ENCODE measurements around the gene GNAO1.

Gene GNAO1

DNA sequence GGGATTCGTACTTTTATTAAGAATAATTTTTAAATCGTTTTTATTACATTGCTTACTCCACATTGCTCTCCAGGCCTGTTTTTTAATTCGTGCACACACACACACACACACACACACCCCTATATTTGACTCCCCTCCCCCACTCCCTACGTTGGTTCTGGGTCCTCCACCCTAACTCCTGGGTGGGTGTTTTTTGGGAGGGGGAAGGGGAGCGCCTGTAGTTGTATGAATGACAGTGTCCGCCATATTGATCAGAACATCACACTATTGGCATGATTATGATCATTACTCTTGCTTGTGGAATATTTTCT is 1.3 kb downstream of the GNAO1 start:
- H3K4me1 Mint-ChIP-seq: peaks cover 17% of the 10 kb centered on the region
- H3K36me3 Mint-ChIP-seq: no peaks in the 10 kb centered on the region
- DNase-seq (ENCODE audit: low spot score in 2 of 2) (no peak), ATAC-seq (ENCODE audit: low read depth) (no peak)
- H3K9me3 Mint-ChIP-seq: no peaks in the 10 kb centered on the region
- no peak overlapping the region for H3K27ac Mint-ChIP-seq
- peaks cover 14% of the 10 kb centered on the region for H3K27me3 Mint-ChIP-seq
- peak overlapping the region; percentile 77 for H3K4me3 Mint-ChIP-seq

GRCh38 chr16:56192986-56193945 is 2.0 kb downstream of the GNAO1 start:
- H3K9me3 Mint-ChIP-seq: no peaks in the 10 kb centered on the region
- H3K27me3 Mint-ChIP-seq: peaks cover 14% of the 10 kb centered on the region
- no peaks in the 10 kb centered on the region for H3K36me3 Mint-ChIP-seq
- H3K4me1 Mint-ChIP-seq: peaks cover 19% of the 10 kb centered on the region
- DNase-seq (ENCODE audit: low spot score in 2 of 2) (no peak), ATAC-seq (ENCODE audit: low read depth) (no peak)
- H3K4me3 Mint-ChIP-seq: peak overlapping the region; percentile 77
- H3K27ac Mint-ChIP-seq: no peak overlapping the region

GRCh38 chr16:56193951-56194726 is 2.9 kb downstream of the GNAO1 start:
- peaks cover 23% of the 10 kb centered on the region for H3K4me1 Mint-ChIP-seq
- peak; percentile 46 to 63 for DNase-seq (ENCODE audit: low spot score in 2 of 2)
- H3K4me3 Mint-ChIP-seq: peak overlapping the region; percentile 51
- H3K36me3 Mint-ChIP-seq: no peaks in the 10 kb centered on the region
- peak; percentile 57 for ATAC-seq (ENCODE audit: low read depth)
- H3K27ac Mint-ChIP-seq: no peak overlapping the region
- H3K9me3 Mint-ChIP-seq: no peaks in the 10 kb centered on the region
- H3K27me3 Mint-ChIP-seq: peaks cover 14% of the 10 kb centered on the region

GRCh38 chr16:56195151-56195550 is 3.9 kb downstream of the GNAO1 start:
- ATAC-seq (ENCODE audit: low read depth) (no peak), DNase-seq (ENCODE audit: low spot score in 2 of 2) (no peak)
- H3K27me3 Mint-ChIP-seq: peaks cover 14% of the 10 kb centered on the region
- H3K4me3 Mint-ChIP-seq: no peak overlapping the region
- H3K4me1 Mint-ChIP-seq: peaks cover 26% of the 10 kb centered on the region
- no peaks in the 10 kb centered on the region for H3K36me3 Mint-ChIP-seq
- no peaks in the 10 kb centered on the region for H3K9me3 Mint-ChIP-seq
- no peak overlapping the region for H3K27ac Mint-ChIP-seq

- no peak for DNase-seq (ENCODE audit: low spot score in 2 of 2)
- Mint-ChIP-seq H3K36me3 (no peaks in the 10 kb centered on the region), H3K27ac (no peak overlapping the region), H3K27me3 (peaks cover 13% of the 10 kb centered on the region), H3K4me3 (no peak overlapping the region), H3K4me1 (peaks cover 26% of the 10 kb centered on the region), H3K9me3 (no peaks in the 10 kb centered on the region)
- ATAC-seq (ENCODE audit: low read depth): no peak
Observed at GRCh38 chr16:56196381-56196780, 5.1 kb downstream of the GNAO1 start.

DNA sequence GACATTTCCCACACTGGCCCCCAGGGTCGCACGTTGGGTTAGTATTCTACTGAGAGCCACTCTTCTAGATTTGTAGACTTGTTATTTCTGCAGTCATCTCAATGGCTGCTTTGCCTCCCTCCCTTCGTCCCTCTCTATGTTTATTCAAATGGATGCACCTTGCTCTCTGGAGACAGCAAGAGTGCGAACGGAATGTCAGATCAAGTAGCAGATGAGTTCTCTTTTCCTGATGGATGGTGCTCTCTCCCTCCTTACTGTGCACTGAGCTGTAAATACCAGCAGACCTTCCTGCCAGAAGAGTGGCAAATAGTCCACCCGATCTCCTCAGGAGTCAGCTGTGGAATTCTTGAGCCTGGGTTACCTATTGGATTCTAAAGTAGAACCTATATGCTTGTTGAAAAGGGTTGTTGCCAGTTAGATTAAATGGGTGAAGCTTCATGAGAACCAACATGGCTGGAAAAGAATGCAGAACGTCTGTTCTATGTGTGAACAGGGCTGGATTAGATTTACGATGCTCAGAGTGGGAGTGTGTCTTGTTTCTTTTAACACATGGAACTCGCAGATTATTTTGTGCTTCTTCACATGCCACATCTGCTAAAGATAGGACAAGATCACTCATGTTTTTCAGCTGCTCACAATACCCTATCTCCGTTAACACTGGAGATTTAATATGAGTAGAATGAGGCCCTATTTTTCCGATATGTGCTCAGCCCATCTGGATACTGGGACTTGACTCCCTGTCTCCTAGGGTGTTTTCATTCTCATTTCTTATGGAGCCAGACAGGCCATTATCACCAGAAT is 6.1 kb downstream of the GNAO1 start:
- H3K36me3 Mint-ChIP-seq: no peaks in the 10 kb centered on the region
- no peaks in the 10 kb centered on the region for H3K9me3 Mint-ChIP-seq
- H3K4me1 Mint-ChIP-seq: peaks cover 24% of the 10 kb centered on the region
- no peak overlapping the region for H3K27ac Mint-ChIP-seq
- DNase-seq (ENCODE audit: low spot score in 2 of 2) (no peak), ATAC-seq (ENCODE audit: low read depth) (no peak)
- H3K27me3 Mint-ChIP-seq: peaks cover 12% of the 10 kb centered on the region
- H3K4me3 Mint-ChIP-seq: no peak overlapping the region

DNA sequence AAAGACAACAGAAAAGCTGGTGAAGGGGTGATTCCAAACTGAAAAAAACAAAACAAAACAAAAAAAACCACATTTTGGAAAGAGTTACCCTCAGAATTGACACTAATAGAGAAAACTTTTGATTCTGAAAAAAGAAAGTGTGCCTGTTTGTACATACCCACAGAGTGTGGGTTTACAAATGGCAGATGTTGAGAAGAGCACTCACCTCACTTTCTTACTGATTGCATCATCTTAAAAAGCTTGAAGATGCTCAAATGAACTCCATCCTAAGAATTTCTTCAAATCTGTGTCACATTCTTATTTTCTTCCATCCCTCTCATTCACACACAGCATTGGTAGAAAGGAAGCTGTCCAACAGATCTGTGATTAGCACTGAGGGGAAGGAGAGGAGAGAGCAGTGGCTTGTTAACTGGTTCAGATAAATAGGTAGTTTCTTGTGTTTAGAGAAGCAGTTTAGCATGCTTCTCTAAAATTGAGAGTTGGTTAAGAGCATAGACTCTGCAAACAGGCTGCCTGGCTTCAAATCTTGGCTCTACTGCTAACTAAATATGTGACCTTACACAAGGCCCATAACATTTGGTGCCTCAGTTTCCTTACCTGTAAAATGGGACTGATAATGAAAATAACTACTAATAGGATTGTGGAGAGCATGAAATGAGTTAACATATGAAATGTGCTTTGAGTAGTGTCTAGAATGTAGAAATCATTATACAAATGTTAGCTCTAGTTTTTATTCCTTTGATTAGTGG is 6.9 kb downstream of the GNAO1 start:
- Mint-ChIP-seq H3K27ac (no peak overlapping the region), H3K9me3 (no peaks in the 10 kb centered on the region), H3K27me3 (peaks cover 9% of the 10 kb centered on the region), H3K4me1 (peaks cover 19% of the 10 kb centered on the region), H3K4me3 (no peak overlapping the region), H3K36me3 (no peaks in the 10 kb centered on the region)
- DNase-seq (ENCODE audit: low spot score in 2 of 2) (no peak), ATAC-seq (ENCODE audit: low read depth) (no peak)

- H3K9me3 Mint-ChIP-seq: no peaks in the 10 kb centered on the region
- peaks cover 4% of the 10 kb centered on the region for H3K27me3 Mint-ChIP-seq
- H3K4me3 Mint-ChIP-seq: no peak overlapping the region
- peak overlapping the region; percentile 31 for H3K27ac Mint-ChIP-seq
- peaks cover 18% of the 10 kb centered on the region for H3K4me1 Mint-ChIP-seq
- no peaks in the 10 kb centered on the region for H3K36me3 Mint-ChIP-seq
- DNase-seq (ENCODE audit: low spot score in 2 of 2) (no peak), ATAC-seq (ENCODE audit: low read depth) (no peak)
Observed at GRCh38 chr16:56198755-56199114, 7.4 kb downstream of the GNAO1 start.

DNA sequence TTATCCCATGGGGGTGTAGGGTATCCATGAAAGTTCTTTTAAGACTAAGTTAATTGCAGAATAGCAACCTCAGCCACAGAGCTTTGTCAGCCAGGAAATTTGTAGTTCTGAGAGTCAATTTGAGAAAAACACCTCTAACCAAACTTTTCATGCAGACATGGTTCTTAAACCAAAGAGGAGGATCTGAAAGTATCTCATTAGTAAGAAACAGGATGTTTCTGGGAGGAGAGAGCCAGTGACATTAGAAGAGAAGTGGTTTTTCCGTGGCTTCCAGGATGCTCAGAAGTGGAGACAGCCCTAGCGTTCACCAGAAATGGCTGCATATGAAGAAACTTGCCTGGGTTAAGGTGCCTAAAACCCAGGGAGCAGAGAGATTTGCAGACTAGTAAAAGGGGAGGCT is 7.9 kb downstream of the GNAO1 start:
- H3K27me3 Mint-ChIP-seq: peaks cover 2% of the 10 kb centered on the region
- ATAC-seq (ENCODE audit: low read depth) (peak; percentile 53), DNase-seq (ENCODE audit: low spot score in 2 of 2) (peak in 1 of 2 donors; percentile 20)
- H3K27ac Mint-ChIP-seq: peak overlapping the region; percentile 31
- no peaks in the 10 kb centered on the region for H3K36me3 Mint-ChIP-seq
- H3K4me3 Mint-ChIP-seq: no peak overlapping the region
- no peaks in the 10 kb centered on the region for H3K9me3 Mint-ChIP-seq
- H3K4me1 Mint-ChIP-seq: peaks cover 16% of the 10 kb centered on the region

- no peak for DNase-seq (ENCODE audit: low spot score in 2 of 2)
- ATAC-seq (ENCODE audit: low read depth): no peak
- no peak overlapping the region for H3K4me3 Mint-ChIP-seq
- H3K4me1 Mint-ChIP-seq: peaks cover 13% of the 10 kb centered on the region
- no peaks in the 10 kb centered on the region for H3K36me3 Mint-ChIP-seq
- no peak overlapping the region for H3K27ac Mint-ChIP-seq
- H3K27me3 Mint-ChIP-seq: peaks cover 3% of the 10 kb centered on the region
- no peaks in the 10 kb centered on the region for H3K9me3 Mint-ChIP-seq
Observed at GRCh38 chr16:56201030-56201429, 9.7 kb downstream of the GNAO1 start.

GRCh38 chr16:56202036-56202435 is 10.7 kb downstream of the GNAO1 start:
- H3K27ac Mint-ChIP-seq: no peak overlapping the region
- H3K27me3 Mint-ChIP-seq: peaks cover 3% of the 10 kb centered on the region
- H3K4me3 Mint-ChIP-seq: no peak overlapping the region
- no peaks in the 10 kb centered on the region for H3K9me3 Mint-ChIP-seq
- H3K36me3 Mint-ChIP-seq: no peaks in the 10 kb centered on the region
- H3K4me1 Mint-ChIP-seq: peaks cover 13% of the 10 kb centered on the region
- ATAC-seq (ENCODE audit: low read depth) (no peak), DNase-seq (ENCODE audit: low spot score in 2 of 2) (no peak)

GRCh38 chr16:56203052-56203451 is 11.8 kb downstream of the GNAO1 start:
- H3K9me3 Mint-ChIP-seq: no peaks in the 10 kb centered on the region

GRCh38 chr16:56204816-56205215 is 13.5 kb downstream of the GNAO1 start:
- DNase-seq (ENCODE audit: low spot score in 2 of 2) (no peak), ATAC-seq (ENCODE audit: low read depth) (no peak)
- Mint-ChIP-seq H3K4me1 (peaks cover 2% of the 10 kb centered on the region), H3K27me3 (peaks cover 5% of the 10 kb centered on the region), H3K36me3 (no peaks in the 10 kb centered on the region), H3K9me3 (no peaks in the 10 kb centered on the region), H3K27ac (no peak overlapping the region), H3K4me3 (no peak overlapping the region)

More at GRCh38 chr16:56203052-56203451, 11.8 kb downstream of the GNAO1 start:
- no peak overlapping the region for H3K4me3 Mint-ChIP-seq
- DNase-seq (ENCODE audit: low spot score in 2 of 2) (peak; percentile 38 to 68), ATAC-seq (ENCODE audit: low read depth) (peak; percentile 90)
- no peak overlapping the region for H3K27ac Mint-ChIP-seq
- peaks cover 13% of the 10 kb centered on the region for H3K4me1 Mint-ChIP-seq
- H3K27me3 Mint-ChIP-seq: peaks cover 3% of the 10 kb centered on the region
- H3K36me3 Mint-ChIP-seq: no peaks in the 10 kb centered on the region
